Type B pancreatic cell (in vitro differentiated cells): ENCODE results near the gene PRRG3. TPM values are rescaled to one million over a fixed set of nuclear protein-coding genes. Genes with fewer than 3 reads are reported as not detected.

Source experiments
- DNase-seq: peaks from one replicate; pipeline ENCODE4 v3.0.0; 2021; ENCODE audit warnings: mixed read lengths; ENCODE audit not compliant: unreplicated experiment; ENCODE audit errors: extremely low spot score
- H3K27ac Mint-ChIP-seq: 2 replicates; pipeline ENCODE4 v1.8.0; 2021; ENCODE audit warnings: mild to moderate bottlenecking, mixed read lengths
- H3K27me3 Mint-ChIP-seq: 2 replicates; pipeline ENCODE4 v1.8.0; 2021; ENCODE audit warnings: mixed read lengths
- H3K36me3 Mint-ChIP-seq: 2 replicates; pipeline ENCODE4 v1.8.0; 2021; ENCODE audit warnings: mixed read lengths
- H3K4me1 Mint-ChIP-seq: one replicate; pipeline ENCODE4 v1.8.0; 2021; ENCODE audit warnings: mixed read lengths; ENCODE audit not compliant: unreplicated experiment
- H3K4me3 Mint-ChIP-seq: 2 replicates; pipeline ENCODE4 v1.8.0; 2021; ENCODE audit warnings: mild to moderate bottlenecking, mixed read lengths
- H3K9me3 Mint-ChIP-seq: 2 replicates; pipeline ENCODE4 v1.8.0; 2021; ENCODE audit warnings: mixed read lengths
- total RNA-seq: library from RNA; stranded (reverse); gene quantifications from 2 replicates; pipeline ENCODE4 v1.2.1, GENCODE V29; 2021; ENCODE audit warnings: low replicate concordance
- TF ChIP-seq, protein P1 (sequence below): fragments of 200-600 bp; sonication (generic); conservative IDR thresholded peaks from 2 replicates; pipeline ENCODE4 v1.5.0; 2021; ENCODE audit warnings: antibody characterized with exemption, mild to moderate bottlenecking

The PRRG3 gene
- total RNA-seq, 1 donor from 2014 or later = 2.6 TPM

DNA sequence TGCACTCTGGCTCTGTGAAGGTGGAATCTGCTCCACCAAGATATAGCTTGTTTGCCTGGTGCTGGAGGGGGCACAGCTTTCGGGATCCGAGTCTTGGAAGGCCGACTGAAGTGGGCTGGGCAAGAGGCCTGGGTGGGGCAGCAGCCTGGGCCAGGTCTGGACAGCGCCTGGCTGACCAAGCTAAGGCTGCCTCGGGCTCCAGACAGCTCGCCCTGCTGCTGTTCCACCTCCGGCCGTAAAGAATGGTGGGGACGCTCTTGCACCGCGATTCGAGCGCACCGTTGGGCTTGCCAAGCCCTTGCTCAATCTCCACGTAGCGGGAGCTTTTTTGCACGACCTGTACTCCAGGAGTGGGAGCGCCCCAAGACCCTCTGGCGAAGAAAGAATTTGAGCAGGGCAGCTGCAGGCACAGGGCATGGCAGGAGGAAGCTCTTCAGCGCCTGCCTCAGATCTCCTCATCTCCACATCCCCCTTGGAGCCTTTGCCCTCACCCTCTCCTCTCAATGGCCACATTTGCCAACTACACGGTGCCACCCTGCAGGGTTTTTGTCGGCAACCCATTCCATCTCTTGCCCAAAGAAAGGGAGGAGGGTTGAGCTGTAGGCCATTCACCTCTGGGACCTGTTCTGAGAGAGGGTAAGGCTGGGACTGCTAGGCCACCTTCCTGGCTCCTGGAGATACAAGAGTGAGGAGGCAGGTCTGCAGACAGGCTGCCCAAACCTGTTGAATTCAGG lies 58.2 kb downstream of the PRRG3 start:
- Mint-ChIP-seq H3K27ac (no peak overlapping the region), H3K4me3 (no peak overlapping the region), H3K27me3 (peaks cover 9% of the 10 kb centered on the region), H3K9me3 (no peaks in the 10 kb centered on the region), H3K36me3 (no peaks in the 10 kb centered on the region), H3K4me1 (no peaks in the 10 kb centered on the region)
- TF ChIP-seq, protein P1, sequence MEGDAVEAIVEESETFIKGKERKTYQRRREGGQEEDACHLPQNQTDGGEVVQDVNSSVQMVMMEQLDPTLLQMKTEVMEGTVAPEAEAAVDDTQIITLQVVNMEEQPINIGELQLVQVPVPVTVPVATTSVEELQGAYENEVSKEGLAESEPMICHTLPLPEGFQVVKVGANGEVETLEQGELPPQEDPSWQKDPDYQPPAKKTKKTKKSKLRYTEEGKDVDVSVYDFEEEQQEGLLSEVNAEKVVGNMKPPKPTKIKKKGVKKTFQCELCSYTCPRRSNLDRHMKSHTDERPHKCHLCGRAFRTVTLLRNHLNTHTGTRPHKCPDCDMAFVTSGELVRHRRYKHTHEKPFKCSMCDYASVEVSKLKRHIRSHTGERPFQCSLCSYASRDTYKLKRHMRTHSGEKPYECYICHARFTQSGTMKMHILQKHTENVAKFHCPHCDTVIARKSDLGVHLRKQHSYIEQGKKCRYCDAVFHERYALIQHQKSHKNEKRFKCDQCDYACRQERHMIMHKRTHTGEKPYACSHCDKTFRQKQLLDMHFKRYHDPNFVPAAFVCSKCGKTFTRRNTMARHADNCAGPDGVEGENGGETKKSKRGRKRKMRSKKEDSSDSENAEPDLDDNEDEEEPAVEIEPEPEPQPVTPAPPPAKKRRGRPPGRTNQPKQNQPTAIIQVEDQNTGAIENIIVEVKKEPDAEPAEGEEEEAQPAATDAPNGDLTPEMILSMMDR = peak; percentile 80
- no peak for DNase-seq

DNA sequence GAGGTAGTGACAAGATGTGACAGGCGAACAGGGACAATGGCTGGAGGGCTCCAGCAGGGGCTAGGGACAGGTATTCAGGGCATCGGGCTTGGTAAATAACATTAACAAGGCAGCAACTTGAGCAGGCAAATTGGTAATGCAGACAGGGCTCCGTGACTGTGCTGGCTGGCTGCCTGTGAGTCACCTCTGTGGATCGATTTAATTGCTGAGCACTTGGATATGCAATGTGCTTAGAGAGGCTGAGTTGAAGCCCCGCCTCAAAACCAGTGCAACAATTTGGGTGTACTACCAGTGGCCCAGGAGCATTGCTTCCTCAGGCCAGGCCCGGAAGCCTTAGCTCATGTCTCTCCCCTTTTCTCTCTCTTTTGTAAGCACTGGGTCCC lies 58.8 kb downstream of the PRRG3 start:
- Mint-ChIP-seq H3K9me3 (no peaks in the 10 kb centered on the region), H3K27ac (no peak overlapping the region), H3K36me3 (no peaks in the 10 kb centered on the region), H3K27me3 (peaks cover 4% of the 10 kb centered on the region), H3K4me3 (no peak overlapping the region), H3K4me1 (no peaks in the 10 kb centered on the region)
- TF ChIP-seq, protein P1 = no peak
- DNase-seq = no peak

DNA sequence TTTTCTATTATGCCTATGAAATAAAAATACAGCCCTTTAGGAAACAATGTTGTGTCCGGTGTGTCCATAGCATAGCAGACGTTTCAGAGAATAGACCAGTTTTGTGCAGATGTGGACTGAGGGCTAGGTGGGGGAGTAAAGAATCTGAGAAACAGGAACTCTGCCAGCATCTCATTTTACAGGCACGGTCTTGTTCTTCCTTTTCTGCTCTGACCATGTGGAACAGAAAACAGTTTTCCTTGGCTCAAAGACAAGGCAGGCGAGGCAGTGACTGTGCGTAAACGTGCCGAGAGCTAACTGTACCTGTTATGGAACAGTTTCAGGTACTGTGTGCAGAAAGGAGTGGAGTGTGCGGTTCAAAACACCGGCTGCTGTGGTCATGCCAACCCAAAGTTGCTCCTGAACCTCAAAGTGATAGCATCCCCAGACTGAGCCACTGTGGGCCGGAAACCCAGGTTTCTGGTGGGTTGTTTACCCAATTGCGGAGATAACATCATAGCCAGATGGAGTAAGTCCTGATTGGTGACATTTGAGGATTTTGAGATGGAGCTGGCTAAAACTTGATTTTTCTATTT lies 59.5 kb downstream of the PRRG3 start:
- Mint-ChIP-seq H3K27ac (no peak overlapping the region), H3K4me3 (no peak overlapping the region), H3K9me3 (no peaks in the 10 kb centered on the region), H3K4me1 (no peaks in the 10 kb centered on the region), H3K27me3 (no peaks in the 10 kb centered on the region), H3K36me3 (no peaks in the 10 kb centered on the region)
- no peak for DNase-seq
- TF ChIP-seq, protein P1 = no peak

Other genes starting within 250 kb of the PRRG3 start
- gene PASD1, start 131.8 kb upstream of the PRRG3 start, total RNA-seq = not detected in 2 replicates
- 0.29 and 0.62 TPM in 2 replicates for gene FATE1, start 20.6 kb downstream of the PRRG3 start, total RNA-seq
- not detected in 2 replicates for gene CNGA2, start 39.3 kb downstream of the PRRG3 start, total RNA-seq
- gene MAGEA4, start 217.4 kb downstream of the PRRG3 start, total RNA-seq = not detected in 2 replicates